Fibroblast of villous mesenchyme (primary cell): ENCODE measurements around the gene CAMK2A. TPM values are rescaled to one million over a fixed set of nuclear protein-coding genes. Genes with fewer than 3 reads are reported as not detected.

Source experiments
- DNase-seq: peaks from one replicate; pipeline ENCODE4 v3.0.0-alpha.2; 2010; ENCODE audit warnings: low read depth
- H3K4me3 ChIP-seq: 2 replicates; pipeline ENCODE4 v1.5.1; 2011; ENCODE audit warnings: low read depth, mild to moderate bottlenecking, low read length
- total RNA-seq: library from RNA; depleted of rRNA; stranded (reverse); fragments of >200 nt; gene quantifications from 2 replicates; pipeline ENCODE4 v1.2.3, GENCODE V29; 2012
- TF ChIP-seq, protein P1 (sequence below): IDR thresholded peaks from 2 replicates; pipeline ENCODE4 v1.5.1; 2012; ENCODE audit warnings: low read depth, mild to moderate bottlenecking, low read length; ENCODE audit not compliant: insufficient read depth

The CAMK2A gene
- total RNA-seq, 1 donor = 1.3 TPM

GRCh38 chr5:150317048-150318003, 27.8 kb upstream of the CAMK2A start:
- TF ChIP-seq, protein P1, sequence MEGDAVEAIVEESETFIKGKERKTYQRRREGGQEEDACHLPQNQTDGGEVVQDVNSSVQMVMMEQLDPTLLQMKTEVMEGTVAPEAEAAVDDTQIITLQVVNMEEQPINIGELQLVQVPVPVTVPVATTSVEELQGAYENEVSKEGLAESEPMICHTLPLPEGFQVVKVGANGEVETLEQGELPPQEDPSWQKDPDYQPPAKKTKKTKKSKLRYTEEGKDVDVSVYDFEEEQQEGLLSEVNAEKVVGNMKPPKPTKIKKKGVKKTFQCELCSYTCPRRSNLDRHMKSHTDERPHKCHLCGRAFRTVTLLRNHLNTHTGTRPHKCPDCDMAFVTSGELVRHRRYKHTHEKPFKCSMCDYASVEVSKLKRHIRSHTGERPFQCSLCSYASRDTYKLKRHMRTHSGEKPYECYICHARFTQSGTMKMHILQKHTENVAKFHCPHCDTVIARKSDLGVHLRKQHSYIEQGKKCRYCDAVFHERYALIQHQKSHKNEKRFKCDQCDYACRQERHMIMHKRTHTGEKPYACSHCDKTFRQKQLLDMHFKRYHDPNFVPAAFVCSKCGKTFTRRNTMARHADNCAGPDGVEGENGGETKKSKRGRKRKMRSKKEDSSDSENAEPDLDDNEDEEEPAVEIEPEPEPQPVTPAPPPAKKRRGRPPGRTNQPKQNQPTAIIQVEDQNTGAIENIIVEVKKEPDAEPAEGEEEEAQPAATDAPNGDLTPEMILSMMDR = no peak
- H3K4me3 ChIP-seq = no peak overlapping the region
- DNase-seq = peak; percentile 97

- TF ChIP-seq, protein P1 = no peak
- H3K4me3 ChIP-seq = no peak overlapping the region
These were observed 26.7 kb upstream of the CAMK2A start for GRCh38 chr5:150316320-150316719.

GRCh38 chr5:150315245-150315644, 25.7 kb upstream of the CAMK2A start:
- no peak overlapping the region for H3K4me3 ChIP-seq
- no peak for DNase-seq
- TF ChIP-seq, protein P1 = no peak

More at GRCh38 chr5:150316320-150316719, 26.7 kb upstream of the CAMK2A start:
- DNase-seq = no peak

GRCh38 chr5:150313921-150314716, 24.5 kb upstream of the CAMK2A start:
- no peak for DNase-seq
- TF ChIP-seq, protein P1 = no peak
- H3K4me3 ChIP-seq = no peak overlapping the region

DNA sequence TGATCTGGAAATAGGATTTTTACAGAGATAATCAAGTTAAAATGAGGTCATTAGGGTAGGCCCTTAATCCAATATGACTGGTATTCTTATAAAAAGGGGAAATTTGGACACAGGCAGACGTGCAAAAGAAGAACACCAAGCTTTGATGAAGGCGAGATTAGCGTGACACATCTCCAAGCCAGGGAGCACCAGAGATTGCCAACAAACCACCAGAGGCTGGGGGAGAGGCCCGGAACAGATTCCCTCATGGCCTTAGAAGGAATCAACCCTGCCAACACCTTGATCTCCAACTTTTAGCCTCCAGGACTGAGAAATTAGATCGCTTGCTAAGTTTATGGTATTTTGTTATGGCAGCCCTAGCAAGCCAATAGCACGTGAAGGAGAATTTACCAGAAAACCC, 23.9 kb upstream of the CAMK2A start:
- TF ChIP-seq, protein P1 = no peak
- H3K4me3 ChIP-seq = no peak overlapping the region
- DNase-seq = no peak

DNA sequence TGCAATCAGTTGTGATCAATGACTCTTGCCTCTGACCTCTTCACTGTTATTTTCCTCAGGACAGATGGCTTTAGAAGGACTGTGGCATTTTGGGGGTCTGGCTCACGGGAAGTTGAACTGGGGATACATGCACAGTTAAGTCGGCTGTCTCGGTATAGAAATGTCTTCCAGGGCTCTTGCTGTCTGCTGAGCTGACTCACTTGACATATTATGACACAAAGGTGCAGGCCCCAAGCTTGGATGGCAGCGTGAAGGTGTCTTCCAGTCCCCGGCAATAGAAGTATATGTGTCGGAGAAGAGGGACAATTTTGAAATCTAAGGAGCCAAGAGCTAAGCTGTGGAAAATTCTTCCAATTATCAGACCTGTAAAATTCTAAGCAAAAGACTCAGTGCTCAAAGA, 22.9 kb upstream of the CAMK2A start:
- no peak for DNase-seq
- TF ChIP-seq, protein P1 = no peak
- H3K4me3 ChIP-seq = no peak overlapping the region
